K562 (cell line): ENCODE measurements around the gene CCSER1. TPM values are rescaled to one million over a fixed set of nuclear protein-coding genes. Genes with fewer than 3 reads are reported as not detected.

Source experiments
- CSDE1 ChIP-seq, 2 experiments: fragments of 450-650 bp; IDR thresholded peaks; 2 replicates each; pipeline ENCODE4 v1.6.1; 2016; ENCODE audit warnings: mild to moderate bottlenecking in 1 of 2
- KDM1A ChIP-seq, 2 experiments: fragments of 450-650 bp; IDR thresholded peaks; 2 replicates each; pipeline ENCODE4 v1.6.1; 2016; ENCODE audit warnings: mild to moderate bottlenecking in 2 of 2
- polyA plus RNA-seq, 8 experiments: library from polyadenylated mRNA; depleted of rRNA in 4 of 8; stranded (reverse) in 5 of 8; unstranded in 3 of 8; fragments of >200 nt; fragmentation: Nextera tagmentation in 2 of 8; fragmentation: Illumina TruSeq in 1 of 8; extraction: Ambion mirVana in 2 of 8; extraction: Trizol in 1 of 8; gene quantifications; 2 replicates each; pipeline versions ENCODE4 v1.2.1 to v1.2.3, GENCODE V29; 2011 to 2014; ENCODE audit warnings: inconsistent platforms in 1 of 8, missing spikeins in 1 of 8
- total RNA-seq, 7 experiments: library from RNA; depleted of rRNA in 6 of 7; stranded (reverse); fragments of >200 nt in 6 of 7; fragmentation: Illumina TruSeq in 2 of 7; extraction: Trizol in 2 of 7; gene quantifications; 2 replicates each; pipeline versions ENCODE4 v1.2.1 to v1.2.3, GENCODE V29; 2011 to 2021; ENCODE audit warnings: low replicate concordance in 1 of 7
- TF ChIP-seq, protein P1 (sequence below): fragments of 200-800 bp; sonication (Bioruptor generic); IDR thresholded peaks from 2 replicates; pipeline ENCODE4 v1.6.1; 2016; ENCODE audit warnings: missing genetic modification characterization, missing compliant biosample characterization
- TF ChIP-seq, protein P2 (sequence below): sonication (generic); formaldehyde crosslinking; IDR thresholded peaks from 2 replicates; pipeline ENCODE4 v1.8.0; 2023; ENCODE audit warnings: missing genetic modification reagents, mild to moderate bottlenecking, borderline replicate concordance

Gene CCSER1
- total and polyA plus RNA-seq, 9 of the 15 experiments (the other 6 are each of a cell fraction or from before 2014, with no cell fraction given): not detected

DNA sequence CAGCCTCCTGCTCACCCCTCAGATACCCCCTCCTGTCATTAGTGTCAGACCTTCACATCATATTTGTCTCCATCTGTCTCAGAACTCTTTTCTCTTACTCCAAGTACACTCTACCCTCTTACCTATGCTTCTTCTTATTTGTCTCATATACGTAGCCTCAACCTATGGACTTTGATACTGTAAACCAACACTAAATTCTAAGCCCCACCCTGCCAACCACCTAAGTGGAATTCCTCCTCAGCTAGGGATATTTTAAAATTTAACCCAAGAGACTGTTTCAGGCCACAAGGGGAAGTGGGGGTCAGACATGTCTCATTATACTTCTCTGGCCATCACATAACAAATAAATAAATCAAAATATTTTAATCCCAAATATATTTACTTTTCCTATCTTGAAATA is 1398.4 kb downstream of the CCSER1 start (continued):
- TF ChIP-seq, protein P1, sequence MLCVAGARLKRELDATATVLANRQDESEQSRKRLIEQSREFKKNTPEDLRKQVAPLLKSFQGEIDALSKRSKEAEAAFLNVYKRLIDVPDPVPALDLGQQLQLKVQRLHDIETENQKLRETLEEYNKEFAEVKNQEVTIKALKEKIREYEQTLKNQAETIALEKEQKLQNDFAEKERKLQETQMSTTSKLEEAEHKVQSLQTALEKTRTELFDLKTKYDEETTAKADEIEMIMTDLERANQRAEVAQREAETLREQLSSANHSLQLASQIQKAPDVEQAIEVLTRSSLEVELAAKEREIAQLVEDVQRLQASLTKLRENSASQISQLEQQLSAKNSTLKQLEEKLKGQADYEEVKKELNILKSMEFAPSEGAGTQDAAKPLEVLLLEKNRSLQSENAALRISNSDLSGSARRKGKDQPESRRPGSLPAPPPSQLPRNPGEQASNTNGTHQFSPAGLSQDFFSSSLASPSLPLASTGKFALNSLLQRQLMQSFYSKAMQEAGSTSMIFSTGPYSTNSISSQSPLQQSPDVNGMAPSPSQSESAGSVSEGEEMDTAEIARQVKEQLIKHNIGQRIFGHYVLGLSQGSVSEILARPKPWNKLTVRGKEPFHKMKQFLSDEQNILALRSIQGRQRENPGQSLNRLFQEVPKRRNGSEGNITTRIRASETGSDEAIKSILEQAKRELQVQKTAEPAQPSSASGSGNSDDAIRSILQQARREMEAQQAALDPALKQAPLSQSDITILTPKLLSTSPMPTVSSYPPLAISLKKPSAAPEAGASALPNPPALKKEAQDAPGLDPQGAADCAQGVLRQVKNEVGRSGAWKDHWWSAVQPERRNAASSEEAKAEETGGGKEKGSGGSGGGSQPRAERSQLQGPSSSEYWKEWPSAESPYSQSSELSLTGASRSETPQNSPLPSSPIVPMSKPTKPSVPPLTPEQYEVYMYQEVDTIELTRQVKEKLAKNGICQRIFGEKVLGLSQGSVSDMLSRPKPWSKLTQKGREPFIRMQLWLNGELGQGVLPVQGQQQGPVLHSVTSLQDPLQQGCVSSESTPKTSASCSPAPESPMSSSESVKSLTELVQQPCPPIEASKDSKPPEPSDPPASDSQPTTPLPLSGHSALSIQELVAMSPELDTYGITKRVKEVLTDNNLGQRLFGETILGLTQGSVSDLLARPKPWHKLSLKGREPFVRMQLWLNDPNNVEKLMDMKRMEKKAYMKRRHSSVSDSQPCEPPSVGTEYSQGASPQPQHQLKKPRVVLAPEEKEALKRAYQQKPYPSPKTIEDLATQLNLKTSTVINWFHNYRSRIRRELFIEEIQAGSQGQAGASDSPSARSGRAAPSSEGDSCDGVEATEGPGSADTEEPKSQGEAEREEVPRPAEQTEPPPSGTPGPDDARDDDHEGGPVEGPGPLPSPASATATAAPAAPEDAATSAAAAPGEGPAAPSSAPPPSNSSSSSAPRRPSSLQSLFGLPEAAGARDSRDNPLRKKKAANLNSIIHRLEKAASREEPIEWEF (CRISPR knock-in tag): no peak
- TF ChIP-seq KDM1A (IDR thresholded peaks at IDR 0.05): no peak
- TF ChIP-seq, protein P2, sequence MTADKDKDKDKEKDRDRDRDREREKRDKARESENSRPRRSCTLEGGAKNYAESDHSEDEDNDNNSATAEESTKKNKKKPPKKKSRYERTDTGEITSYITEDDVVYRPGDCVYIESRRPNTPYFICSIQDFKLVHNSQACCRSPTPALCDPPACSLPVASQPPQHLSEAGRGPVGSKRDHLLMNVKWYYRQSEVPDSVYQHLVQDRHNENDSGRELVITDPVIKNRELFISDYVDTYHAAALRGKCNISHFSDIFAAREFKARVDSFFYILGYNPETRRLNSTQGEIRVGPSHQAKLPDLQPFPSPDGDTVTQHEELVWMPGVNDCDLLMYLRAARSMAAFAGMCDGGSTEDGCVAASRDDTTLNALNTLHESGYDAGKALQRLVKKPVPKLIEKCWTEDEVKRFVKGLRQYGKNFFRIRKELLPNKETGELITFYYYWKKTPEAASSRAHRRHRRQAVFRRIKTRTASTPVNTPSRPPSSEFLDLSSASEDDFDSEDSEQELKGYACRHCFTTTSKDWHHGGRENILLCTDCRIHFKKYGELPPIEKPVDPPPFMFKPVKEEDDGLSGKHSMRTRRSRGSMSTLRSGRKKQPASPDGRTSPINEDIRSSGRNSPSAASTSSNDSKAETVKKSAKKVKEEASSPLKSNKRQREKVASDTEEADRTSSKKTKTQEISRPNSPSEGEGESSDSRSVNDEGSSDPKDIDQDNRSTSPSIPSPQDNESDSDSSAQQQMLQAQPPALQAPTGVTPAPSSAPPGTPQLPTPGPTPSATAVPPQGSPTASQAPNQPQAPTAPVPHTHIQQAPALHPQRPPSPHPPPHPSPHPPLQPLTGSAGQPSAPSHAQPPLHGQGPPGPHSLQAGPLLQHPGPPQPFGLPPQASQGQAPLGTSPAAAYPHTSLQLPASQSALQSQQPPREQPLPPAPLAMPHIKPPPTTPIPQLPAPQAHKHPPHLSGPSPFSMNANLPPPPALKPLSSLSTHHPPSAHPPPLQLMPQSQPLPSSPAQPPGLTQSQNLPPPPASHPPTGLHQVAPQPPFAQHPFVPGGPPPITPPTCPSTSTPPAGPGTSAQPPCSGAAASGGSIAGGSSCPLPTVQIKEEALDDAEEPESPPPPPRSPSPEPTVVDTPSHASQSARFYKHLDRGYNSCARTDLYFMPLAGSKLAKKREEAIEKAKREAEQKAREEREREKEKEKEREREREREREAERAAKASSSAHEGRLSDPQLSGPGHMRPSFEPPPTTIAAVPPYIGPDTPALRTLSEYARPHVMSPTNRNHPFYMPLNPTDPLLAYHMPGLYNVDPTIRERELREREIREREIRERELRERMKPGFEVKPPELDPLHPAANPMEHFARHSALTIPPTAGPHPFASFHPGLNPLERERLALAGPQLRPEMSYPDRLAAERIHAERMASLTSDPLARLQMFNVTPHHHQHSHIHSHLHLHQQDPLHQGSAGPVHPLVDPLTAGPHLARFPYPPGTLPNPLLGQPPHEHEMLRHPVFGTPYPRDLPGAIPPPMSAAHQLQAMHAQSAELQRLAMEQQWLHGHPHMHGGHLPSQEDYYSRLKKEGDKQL (CRISPR knock-in tag): no peak
- no peak for TF ChIP-seq CSDE1 (IDR thresholded peaks at IDR 0.05)
